Neural progenitor cell (in vitro differentiated cells): Measurements from ENCODE around the gene LRRD1.

Source experiments
- EZH2 ChIP-seq: fragments of 200-600 bp; sonication (generic); IDR thresholded peaks from 2 replicates; pipeline ENCODE4 v1.6.1; 2017; ENCODE audit warnings: antibody characterized with exemption, mild to moderate bottlenecking, moderate library complexity
- EZH2phosphoT487 ChIP-seq: fragments of 200-600 bp; sonication (generic); IDR thresholded peaks from 2 replicates; pipeline ENCODE4 v1.6.1; 2017; ENCODE audit warnings: antibody characterized with exemption
- TF ChIP-seq, protein P1 (sequence below): fragments of 200-600 bp; sonication (generic); IDR thresholded peaks from 2 replicates; pipeline ENCODE4 v1.5.1; 2017; ENCODE audit warnings: antibody characterized with exemption, mild to moderate bottlenecking

DNA sequence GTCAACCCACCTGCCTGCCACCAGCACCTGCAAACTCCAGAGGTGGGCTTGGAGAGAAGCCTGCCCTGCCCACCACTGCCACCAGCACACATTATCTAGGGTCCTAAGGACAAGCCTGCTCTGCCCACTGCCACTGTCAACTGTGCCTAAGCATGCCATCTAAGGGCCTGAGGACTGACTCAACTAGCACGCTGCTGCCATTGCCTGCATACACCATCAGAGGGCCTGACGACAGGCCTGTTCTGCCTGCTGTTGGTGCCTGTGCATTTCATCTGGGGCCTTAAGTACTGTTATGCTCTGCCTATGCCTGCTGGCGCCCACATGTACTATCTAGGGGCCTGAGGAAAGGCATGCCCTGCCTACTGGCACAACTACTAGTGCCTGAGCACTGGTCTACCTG is 27.0 kb upstream of the LRRD1 start:
- TF ChIP-seq EZH2 (no peak), EZH2phosphoT487 (no peak)
- TF ChIP-seq, protein P1, sequence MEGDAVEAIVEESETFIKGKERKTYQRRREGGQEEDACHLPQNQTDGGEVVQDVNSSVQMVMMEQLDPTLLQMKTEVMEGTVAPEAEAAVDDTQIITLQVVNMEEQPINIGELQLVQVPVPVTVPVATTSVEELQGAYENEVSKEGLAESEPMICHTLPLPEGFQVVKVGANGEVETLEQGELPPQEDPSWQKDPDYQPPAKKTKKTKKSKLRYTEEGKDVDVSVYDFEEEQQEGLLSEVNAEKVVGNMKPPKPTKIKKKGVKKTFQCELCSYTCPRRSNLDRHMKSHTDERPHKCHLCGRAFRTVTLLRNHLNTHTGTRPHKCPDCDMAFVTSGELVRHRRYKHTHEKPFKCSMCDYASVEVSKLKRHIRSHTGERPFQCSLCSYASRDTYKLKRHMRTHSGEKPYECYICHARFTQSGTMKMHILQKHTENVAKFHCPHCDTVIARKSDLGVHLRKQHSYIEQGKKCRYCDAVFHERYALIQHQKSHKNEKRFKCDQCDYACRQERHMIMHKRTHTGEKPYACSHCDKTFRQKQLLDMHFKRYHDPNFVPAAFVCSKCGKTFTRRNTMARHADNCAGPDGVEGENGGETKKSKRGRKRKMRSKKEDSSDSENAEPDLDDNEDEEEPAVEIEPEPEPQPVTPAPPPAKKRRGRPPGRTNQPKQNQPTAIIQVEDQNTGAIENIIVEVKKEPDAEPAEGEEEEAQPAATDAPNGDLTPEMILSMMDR: no peak
